Erythroblast (primary cell): Measurements from ENCODE around the gene XPR1.

Experiments used
- GATA1 ChIP-seq: IDR thresholded peaks from 2 replicates; pipeline ENCODE4 v1.6.1; 2011; ENCODE audit warnings: low read depth, mild to moderate bottlenecking, control low read depth, low read length, moderate library complexity
- POLR2A ChIP-seq: IDR thresholded peaks from 2 replicates; pipeline ENCODE4 v1.6.1; 2011; ENCODE audit warnings: mild to moderate bottlenecking, low read length

- TF ChIP-seq GATA1 (no peak), POLR2A (no peak)
Observed at GRCh38 chr1:180672505-180672904, 40.7 kb downstream of the XPR1 start.
